Skin epidermis (tissue), 12 donors: ENCODE data around the gene PRSS8.
"Not testable (repeated sequence)": the region's sequence is repeated elsewhere in the genome, so short reads cannot be mapped to it uniquely, and the experiment has no call there.

Experiments used
- H3K27ac ChIP-seq, 21 experiments: fragments of 200-600 bp; sonication (generic) in 11 of 21; one replicate each; pipeline ENCODE4 v1.5.0; 2020; ENCODE audit warnings: mild to moderate bottlenecking in 3 of 21, inconsistent platforms in 2 of 21, moderate library complexity in 2 of 21
- H3K4me3 ChIP-seq, 7 experiments: fragments of 200-600 bp; sonication (generic) in 2 of 7; one replicate each; pipeline ENCODE4 v1.5.0; 2020; ENCODE audit warnings: inconsistent platforms in 2 of 7, mild to moderate bottlenecking in 2 of 7, moderate library complexity in 1 of 7

PRSS8 gene

DNA sequence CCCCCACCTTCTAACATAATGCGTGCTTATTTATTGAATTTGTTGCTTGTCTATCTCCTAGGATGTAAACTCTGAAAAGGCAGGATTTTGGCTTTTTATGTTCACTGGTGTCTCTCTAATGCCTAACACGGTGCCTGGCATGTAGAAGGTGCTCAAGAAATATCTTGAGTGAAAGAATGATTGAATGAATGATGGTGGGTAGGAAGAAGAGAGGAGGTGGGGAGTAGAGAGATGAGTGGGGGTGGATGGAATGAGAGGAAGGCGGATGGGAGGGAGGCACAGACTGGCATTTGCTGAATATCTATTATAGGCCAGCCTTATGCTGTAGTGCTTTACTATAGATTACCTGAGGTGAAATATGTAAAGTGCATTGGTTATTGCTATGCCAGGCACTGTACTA lies 12.0 kb upstream of the PRSS8 start:
- Histone ChIP-seq H3K27ac (no peak overlapping the region), H3K4me3 (no peak overlapping the region)

DNA sequence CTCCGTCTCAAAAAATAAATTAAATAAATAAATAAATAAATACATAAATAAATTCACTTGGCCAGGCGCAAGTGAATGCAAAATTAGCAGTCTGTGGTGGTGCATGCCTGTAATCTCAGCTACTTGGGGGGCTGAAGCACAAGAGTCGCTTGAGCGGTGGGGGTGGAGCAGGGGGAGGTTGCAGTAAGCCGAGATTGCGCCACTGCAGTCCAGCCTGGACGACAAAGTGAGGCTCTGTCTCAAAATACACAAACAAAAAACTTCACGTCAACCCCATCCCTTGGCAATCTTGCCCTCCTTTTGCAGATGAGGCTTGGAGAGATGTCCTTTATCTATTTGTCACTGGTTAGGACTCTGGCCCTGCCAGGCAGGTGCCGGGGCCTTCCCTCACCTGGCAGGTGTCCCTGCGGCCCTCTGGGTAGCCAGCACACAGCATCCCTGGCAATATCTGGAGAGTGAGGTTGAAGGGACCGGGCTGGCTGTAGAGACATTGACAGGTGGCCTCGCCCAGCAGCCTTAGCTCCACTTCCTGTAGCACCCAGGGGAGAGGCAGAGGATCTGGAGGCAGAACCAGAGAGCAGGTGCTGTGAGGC lies 10.0 kb upstream of the PRSS8 start:
- no peak overlapping the region for H3K27ac ChIP-seq
- H3K4me3 ChIP-seq, result no peak overlapping the region

DNA sequence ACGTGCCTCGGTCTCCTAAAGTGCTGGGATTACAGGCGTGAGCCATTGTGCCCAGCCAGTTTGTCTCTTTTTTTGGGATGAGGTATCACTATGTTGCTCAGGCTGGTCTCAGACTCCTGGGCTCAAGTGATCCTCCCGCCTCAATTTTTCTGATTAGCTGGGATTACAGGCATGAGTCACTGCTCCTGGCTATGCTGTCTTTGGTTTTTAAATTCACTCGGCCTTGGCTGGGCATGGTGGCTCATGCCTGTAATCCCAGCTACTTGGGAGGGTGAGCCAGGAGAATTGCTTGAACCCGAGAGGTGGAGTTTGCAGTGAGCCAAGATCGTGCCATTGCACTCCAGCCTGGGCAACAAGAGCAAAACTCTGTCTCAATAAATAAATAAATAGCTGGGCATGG lies 8.9 kb upstream of the PRSS8 start:
- not testable (repeated sequence) for H3K4me3 ChIP-seq, H3K27ac ChIP-seq

GRCh38 chr16:31143694-31144148 lies 8.2 kb upstream of the PRSS8 start:
- no peak overlapping the region for H3K27ac ChIP-seq
- H3K4me3 ChIP-seq, result no peak overlapping the region

DNA sequence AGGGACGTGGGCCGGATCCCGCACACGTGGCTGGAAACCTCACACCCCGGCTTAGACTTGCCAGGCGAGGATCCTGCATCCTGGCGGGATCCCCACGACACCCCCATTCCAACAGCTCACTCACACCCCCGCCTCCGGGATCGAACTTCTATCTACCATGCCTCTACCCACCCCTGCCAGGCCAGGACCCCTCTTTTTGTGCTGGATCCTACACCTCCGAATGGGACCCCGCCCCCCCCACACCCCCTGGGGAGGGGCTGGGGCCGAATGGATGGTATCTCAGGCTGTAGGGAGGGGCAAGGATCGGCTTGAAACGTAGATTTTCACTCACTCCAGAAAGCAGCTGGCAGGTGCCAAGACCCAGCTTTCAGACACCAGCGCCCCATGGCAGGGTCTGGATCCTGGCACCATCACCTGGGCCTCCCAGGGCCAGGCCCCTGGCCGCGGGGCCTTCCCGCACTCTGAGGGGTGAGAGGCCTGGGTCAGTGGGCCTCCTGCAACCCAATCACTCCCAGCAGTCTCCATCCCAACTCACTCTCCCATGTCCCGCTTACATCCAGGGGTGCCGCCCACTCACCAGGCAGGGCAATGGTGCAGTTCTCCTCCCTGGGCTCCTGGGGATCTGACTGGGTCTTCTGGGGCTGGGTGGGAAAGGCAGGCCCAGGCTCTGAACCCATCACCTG lies 7.6 kb upstream of the PRSS8 start:
- H3K4me3 ChIP-seq, result peak overlapping the region; percentile 26 to 51 (median 35)
- H3K27ac ChIP-seq, result peak overlapping the region in 20 of 21 experiments; percentile 72 to 96 (median 84)

DNA sequence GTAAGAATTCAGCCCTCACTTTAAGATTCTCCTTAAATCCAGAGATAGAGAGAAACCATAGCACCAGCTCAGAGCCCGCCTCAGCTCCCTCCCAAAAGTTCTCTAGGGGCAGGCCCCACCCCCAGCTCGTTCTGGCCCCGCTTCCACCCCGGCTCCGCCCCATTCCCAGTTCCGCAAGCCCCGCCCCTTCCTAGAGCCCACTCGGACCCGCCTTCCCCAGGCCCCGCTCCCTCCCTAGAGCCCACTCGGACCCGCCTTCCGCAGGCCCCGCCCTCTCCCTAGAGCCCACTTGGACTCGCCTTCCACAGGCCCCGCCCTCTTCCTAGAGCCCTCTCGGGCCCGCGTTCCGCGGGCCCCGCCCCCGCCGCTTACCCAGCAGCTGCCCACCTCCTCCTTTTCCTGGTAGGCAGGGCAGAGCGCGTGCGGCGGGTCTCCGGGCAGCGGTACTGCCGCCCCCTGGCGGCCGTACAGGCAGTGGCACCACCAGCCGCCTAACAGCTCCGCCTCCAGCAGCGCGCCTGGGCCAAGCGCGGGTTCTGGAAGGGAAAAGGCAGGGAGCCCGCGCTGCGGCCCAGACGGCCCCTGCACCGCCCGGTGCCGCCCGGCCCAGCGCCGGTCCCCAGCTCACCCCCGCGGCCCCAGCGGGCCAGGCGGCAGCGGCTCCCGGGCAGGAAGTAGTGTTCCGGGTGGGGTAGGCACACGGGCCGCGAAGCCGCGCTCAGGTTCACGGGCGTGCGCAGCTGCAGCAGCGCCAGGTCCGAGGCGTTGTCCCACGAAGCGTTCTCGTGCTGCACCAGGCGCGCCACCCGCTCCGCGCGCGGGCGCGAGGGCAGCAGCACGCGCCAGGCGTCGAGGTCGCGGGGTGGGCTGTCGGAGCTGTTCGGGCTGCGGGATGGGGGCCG lies 6.8 kb upstream of the PRSS8 start:
- peak overlapping the region; percentile 26 to 51 (median 35) for H3K4me3 ChIP-seq
- H3K27ac ChIP-seq, result peak overlapping the region; percentile 19 to 96 (median 86)

DNA sequence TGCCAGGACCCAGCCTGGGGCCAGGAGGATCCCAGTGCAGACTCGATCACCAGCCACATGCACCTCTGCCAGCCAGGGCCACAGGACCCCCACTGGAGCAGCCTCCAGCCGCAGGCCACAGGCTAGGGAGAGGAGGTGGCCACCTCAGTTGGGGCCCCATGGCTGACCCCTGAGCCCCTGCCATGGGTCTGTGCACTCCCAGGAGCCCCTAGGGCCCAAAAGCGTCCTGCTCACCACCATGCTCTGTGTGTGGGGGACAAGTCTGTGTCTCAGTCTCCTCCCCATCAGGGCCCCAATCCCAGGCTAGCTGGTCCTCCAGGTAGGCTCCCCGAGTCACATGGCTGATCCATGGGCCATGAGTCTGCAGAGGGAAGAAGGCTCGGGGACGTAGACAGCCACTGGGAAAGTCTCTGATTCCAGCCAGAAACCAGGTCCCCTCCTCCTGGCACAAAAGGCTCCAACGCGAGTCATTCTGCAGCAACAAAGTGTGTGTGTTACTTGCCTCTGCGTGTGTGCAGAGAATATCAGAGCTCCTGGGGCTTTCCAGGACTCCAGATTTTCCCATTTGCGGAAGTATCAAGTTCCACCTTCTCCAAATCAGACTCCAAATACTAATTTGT lies 6.1 kb upstream of the PRSS8 start:
- Histone ChIP-seq H3K4me3 (peak overlapping the region in 5 of 7 experiments; percentile 26 to 51 (median 34)), H3K27ac (peak overlapping the region in 20 of 21 experiments; percentile 72 to 96 (median 86))

GRCh38 chr16:31141071-31141469 lies 5.5 kb upstream of the PRSS8 start:
- Histone ChIP-seq H3K4me3 (peak overlapping the region in 1 of 7 experiments; percentile 26), H3K27ac (peak overlapping the region in 20 of 21 experiments; percentile 72 to 96 (median 86))

GRCh38 chr16:31138621-31139578 lies 3.4 kb upstream of the PRSS8 start:
- no peak overlapping the region for H3K4me3 ChIP-seq
- H3K27ac ChIP-seq, result peak overlapping the region in 14 of 21 experiments; percentile 12 to 75 (median 48)

- H3K27ac ChIP-seq, H3K4me3 ChIP-seq: not testable (repeated sequence)
Measured at GRCh38 chr16:31136822-31137499, 1.4 kb upstream of the PRSS8 start.

DNA sequence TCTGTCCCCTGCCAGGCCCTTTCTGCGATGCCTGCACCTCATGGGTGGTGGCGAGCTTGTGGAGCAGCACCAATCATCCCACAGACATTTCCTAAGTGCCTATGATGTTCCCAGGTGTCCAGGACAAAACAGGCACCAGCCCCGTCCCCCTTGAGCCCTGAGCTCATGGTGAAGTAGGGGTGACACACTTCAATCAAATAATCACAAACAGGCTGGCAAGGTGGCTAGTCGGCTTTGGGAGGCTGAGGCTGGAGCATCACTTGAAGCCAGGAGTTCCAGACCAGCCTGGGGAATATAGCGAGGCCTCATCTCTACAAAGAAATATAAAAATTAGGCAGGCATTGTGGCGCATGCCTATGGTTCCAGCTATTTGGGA lies 748 bp upstream of the PRSS8 start:
- H3K4me3 ChIP-seq, result no peak overlapping the region
- H3K27ac ChIP-seq, result peak overlapping the region in 2 of 21 experiments; percentile 74 to 83

DNA sequence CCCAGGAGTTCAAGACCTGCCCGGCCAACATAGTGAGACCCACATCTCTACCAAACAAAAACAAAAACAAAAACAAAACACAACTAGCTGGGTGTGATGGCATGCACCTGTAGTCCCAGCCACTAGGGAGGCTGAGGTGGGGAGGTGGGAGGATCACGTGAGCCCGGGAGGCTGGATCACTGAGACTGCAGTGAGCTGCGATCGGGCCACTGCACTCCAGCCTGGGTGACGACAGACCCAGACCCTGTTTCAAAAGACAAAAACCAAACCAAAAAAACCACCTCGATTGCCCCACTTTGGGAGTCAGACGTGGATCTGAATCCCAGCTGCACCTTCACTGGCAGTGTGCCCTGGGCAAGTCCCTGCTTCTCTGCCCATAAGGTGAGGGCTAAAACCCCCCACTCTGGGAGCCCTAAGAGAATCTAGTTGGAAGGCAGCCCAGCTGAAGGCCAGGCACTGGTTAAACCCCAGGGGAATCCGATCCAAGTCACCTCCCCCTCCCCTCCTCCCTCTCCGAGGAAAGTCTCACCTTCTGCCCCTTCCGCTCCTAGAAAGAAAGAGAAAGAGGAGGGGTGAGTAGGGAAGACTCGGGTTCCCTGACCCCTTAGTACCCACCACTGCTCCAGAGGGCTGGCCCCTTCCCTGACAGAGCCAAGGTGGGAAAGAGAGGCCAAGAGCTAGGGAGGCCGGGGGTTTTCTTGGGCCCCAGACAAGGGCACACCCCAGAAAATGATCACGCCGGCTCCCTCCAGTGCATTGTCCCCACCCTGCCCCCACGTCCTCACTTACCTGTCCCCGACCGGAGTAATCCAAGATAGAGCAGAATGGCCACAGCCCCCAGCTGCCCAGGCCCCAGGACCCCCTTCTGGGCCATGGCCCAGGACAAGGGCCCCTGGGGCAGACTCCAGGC lies 647 bp downstream of the PRSS8 start:
- Histone ChIP-seq H3K27ac (peak overlapping the region in 20 of 21 experiments; percentile 8 to 93 (median 78)), H3K4me3 (peak overlapping the region; percentile 26 to 63 (median 36))

DNA sequence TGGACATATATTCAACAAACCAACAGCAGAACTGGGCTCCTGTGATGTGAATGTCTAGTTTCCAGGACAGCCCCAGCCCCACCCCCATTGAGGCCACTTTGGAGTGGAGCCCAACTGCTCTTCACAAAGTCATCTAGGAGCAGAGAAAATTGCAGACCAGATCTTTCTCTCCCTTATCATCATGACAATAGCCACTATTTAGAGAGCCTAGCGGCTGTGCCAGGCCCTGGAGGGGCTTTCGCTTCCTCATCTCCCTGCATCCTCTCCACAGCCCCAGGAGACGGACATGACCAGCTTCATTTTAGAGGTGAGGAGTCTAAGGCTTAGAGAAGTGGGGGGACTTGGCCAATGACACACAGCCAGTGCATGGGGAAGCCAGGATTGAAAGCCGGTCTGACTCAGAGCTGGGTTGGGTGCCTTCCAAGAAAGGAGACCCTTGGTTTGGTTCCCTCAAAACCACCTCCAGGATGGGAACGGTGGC lies 1.4 kb downstream of the PRSS8 start:
- Histone ChIP-seq H3K4me3 (peak overlapping the region; percentile 26 to 63 (median 36)), H3K27ac (peak overlapping the region in 5 of 21 experiments; percentile 7 to 93 (median 83))

DNA sequence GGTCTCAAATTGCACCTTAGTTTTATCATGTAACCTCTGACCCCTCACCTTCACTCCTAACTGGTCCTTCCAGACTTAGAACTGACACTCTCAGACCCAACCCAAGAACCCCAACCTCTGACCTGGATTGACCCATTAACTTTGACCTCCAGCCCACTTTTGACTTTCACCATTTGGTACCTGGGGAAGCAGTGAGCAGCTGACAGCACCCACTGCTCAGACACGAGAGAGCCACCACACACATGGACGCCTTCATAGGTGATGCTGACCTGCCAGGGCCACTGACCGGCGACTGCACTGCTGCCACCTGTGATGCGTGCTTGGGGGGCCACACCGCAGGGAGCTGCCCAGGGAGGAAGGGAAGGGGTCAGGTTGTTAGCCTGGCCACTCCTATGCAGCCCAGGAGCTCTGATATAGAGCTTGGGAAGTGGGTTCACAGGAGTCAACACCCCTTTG lies 2.5 kb downstream of the PRSS8 start:
- H3K27ac ChIP-seq, result peak overlapping the region in 3 of 21 experiments; percentile 1 to 35 (median 6)
- H3K4me3 ChIP-seq, result no peak overlapping the region

GRCh38 chr16:31132303-31132979 lies 3.1 kb downstream of the PRSS8 start:
- H3K4me3 ChIP-seq, result no peak overlapping the region
- peak overlapping the region in 10 of 21 experiments; percentile 1 to 85 (median 48) for H3K27ac ChIP-seq

- H3K27ac ChIP-seq, result peak overlapping the region in 12 of 21 experiments; percentile 0 to 85 (median 68)
- H3K4me3 ChIP-seq, result no peak overlapping the region
Measured at GRCh38 chr16:31131841-31132271, 3.7 kb downstream of the PRSS8 start.
